ENCODE results near the gene LGR4.

Gene LGR4

GRCh38 chr11:27437829-27438594, 34.6 kb downstream of the LGR4 start:
- TF ChIP-seq, protein P1, sequence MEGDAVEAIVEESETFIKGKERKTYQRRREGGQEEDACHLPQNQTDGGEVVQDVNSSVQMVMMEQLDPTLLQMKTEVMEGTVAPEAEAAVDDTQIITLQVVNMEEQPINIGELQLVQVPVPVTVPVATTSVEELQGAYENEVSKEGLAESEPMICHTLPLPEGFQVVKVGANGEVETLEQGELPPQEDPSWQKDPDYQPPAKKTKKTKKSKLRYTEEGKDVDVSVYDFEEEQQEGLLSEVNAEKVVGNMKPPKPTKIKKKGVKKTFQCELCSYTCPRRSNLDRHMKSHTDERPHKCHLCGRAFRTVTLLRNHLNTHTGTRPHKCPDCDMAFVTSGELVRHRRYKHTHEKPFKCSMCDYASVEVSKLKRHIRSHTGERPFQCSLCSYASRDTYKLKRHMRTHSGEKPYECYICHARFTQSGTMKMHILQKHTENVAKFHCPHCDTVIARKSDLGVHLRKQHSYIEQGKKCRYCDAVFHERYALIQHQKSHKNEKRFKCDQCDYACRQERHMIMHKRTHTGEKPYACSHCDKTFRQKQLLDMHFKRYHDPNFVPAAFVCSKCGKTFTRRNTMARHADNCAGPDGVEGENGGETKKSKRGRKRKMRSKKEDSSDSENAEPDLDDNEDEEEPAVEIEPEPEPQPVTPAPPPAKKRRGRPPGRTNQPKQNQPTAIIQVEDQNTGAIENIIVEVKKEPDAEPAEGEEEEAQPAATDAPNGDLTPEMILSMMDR (IDR thresholded peaks at IDR 0.05; ENCODE audit: low read depth, low read length), result no peak

DNA sequence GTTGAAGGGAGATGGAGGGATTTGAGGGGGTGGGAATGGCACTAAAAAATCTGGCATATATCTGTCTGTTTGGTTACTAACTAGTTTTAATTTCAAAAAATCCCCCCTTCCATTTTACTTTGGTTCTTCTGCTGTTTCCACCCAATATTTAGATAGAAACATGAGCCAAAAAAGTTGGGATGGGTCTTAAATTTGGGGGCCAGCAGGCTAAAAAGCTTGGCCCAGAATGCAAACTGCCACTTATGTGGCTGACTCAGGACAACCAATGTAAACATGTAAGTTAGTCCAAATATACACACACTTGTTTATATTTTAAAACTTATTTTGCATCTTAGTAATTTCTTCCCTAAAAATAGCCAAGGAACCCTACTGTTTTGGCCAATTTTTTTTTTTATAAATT, 35.7 kb downstream of the LGR4 start:
- DNase-seq (ENCODE audit: extremely low read depth, low read depth), result no peak
- TF ChIP-seq, protein P1 (IDR thresholded peaks at IDR 0.05; ENCODE audit: low read depth, low read length), result no peak

More at GRCh38 chr11:27437829-27438594, 34.6 kb downstream of the LGR4 start:
- no peak for DNase-seq (ENCODE audit: extremely low read depth, low read depth)

DNA sequence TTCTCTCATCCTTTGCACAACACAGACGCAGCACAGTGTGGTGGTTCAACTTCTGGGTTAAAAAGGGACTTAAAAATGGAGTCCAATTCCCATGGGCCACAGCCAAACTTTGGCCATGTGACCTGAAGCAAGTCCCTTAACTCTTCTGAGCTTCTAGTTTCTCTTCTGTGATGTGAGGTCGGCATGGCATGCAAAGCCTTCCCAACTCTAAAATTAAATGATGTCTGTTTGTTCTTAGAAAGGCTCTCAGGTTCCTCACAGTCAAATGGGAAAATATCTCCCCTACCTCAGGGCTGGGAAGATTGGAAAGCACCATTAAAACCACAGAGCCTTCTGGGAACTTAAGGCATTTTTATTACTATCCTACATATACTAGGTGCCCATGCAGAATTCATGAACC, 38.8 kb downstream of the LGR4 start:
- DNase-seq (ENCODE audit: extremely low read depth, low read depth), result no peak
- TF ChIP-seq, protein P1 (IDR thresholded peaks at IDR 0.05; ENCODE audit: low read depth, low read length), result no peak

- TF ChIP-seq, protein P1 (IDR thresholded peaks at IDR 0.05; ENCODE audit: low read depth, low read length), result no peak
- no peak for DNase-seq (ENCODE audit: extremely low read depth, low read depth)
Measured at GRCh38 chr11:27431808-27432207, 40.8 kb downstream of the LGR4 start.

DNA sequence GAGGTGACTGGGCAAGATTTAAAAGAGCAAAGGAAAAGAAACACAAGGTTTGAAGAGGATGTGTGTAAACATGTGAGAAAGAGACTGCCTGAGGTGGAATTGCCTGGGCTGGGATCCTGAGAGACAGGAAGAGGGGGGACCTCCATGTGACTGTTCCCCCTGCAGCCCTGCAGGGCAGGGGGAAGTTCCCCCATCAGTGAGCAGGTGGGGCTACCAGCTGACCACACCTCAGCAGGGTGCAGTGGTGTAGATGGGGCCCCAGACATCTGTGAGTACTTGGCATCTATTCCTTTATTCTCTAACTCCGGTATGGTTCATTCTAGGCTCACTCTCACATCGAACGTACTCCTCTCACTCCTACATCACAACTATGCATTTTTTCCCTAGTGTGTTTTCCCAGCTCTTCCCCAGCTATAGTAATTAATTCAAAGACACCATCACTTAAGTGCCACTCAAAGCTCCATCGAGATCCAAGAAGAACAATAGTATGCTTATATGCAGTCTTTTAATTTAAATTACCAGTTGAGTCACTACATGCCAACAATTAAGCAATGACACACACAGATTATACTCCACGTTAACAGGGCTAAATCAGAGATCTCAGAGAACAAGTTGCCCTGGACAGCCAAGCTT, 42.7 kb downstream of the LGR4 start:
- TF ChIP-seq, protein P1 (IDR thresholded peaks at IDR 0.05; ENCODE audit: low read depth, low read length), result no peak
- DNase-seq (ENCODE audit: extremely low read depth, low read depth), result no peak

DNA sequence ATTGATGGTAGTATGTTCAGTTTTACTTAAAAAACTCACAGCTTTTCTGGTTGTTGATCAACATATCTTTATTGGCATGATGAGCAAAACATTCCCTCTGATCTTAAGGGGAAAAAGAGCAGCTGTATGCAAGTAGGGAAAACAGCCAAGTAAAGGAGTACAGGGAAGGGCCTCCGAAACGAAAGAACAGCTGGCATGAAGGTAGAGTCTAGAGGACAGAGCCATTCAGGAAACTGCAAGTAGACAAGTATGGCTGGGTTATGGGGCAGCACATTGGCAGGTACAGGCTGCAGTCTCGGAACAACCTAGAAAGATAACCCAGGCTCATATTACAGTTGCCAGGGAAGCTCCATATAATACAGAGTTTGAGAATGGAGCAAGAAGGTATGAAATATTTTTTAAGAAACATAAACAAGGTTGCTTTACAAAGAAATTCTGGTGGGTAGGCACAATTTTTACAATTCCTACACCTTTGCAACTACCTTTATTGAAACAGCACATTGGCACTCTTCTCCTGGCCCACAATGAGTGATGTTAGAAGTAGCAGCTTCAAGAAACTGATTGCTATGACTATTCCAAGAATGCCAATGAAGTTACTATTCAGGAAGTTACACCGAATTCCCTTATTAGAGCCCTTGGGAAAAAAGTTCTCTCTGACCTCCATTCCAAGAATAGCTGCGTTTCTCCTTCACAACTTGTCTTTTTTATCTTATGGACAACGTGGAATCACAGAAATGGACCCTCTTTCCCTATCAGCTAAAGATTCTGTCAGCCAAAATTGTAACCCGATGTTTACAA, 45.2 kb downstream of the LGR4 start:
- TF ChIP-seq, protein P1 (IDR thresholded peaks at IDR 0.05; ENCODE audit: low read depth, low read length), result no peak
- no peak for DNase-seq (ENCODE audit: extremely low read depth, low read depth)

GRCh38 chr11:27425814-27426213, 46.8 kb downstream of the LGR4 start:
- no peak for DNase-seq (ENCODE audit: extremely low read depth, low read depth)
- TF ChIP-seq, protein P1 (IDR thresholded peaks at IDR 0.05; ENCODE audit: low read depth, low read length), result no peak
